GM23338 (cell line): ENCODE results near the gene CMSS1. TPM values are rescaled to one million over a fixed set of nuclear protein-coding genes. Genes with fewer than 3 reads are reported as not detected.

Experiments
- ATAC-seq: fragments of 200-7000 bp; cut with Tn5 transposase; 3 replicates; pipeline ENCODE4 v1.9.1; 2020
- DNase-seq: peaks from one replicate; pipeline ENCODE4 v3.0.0-alpha.2; 2015; ENCODE audit warnings: low spot score
- H2AFZ ChIP-seq: fragments of 200-600 bp; sonication (generic); 2 replicates; pipeline ENCODE4 v1.8.0; 2016; ENCODE audit warnings: antibody characterized with exemption, mild to moderate bottlenecking, moderate library complexity
- H3F3A ChIP-seq: fragments of 200-600 bp; sonication (generic); replicated peaks from 2 replicates; pipeline ENCODE4 v1.8.0; 2017; ENCODE audit warnings: antibody characterized with exemption, mixed run types, low read depth
- H3K27ac ChIP-seq: fragments of 200-600 bp; sonication (generic); 2 replicates; pipeline ENCODE4 v1.6.1; 2016; ENCODE audit warnings: low read depth
- H3K27me3 ChIP-seq: fragments of 200-600 bp; sonication (generic); 2 replicates; pipeline ENCODE4 v1.8.0; 2016; ENCODE audit warnings: mild to moderate bottlenecking, mixed run types, moderate library complexity; ENCODE audit not compliant: insufficient read depth
- H3K36me3 ChIP-seq: fragments of 200-600 bp; sonication (generic); 2 replicates; pipeline ENCODE4 v1.8.0; 2016; ENCODE audit warnings: mild to moderate bottlenecking; ENCODE audit not compliant: insufficient read depth
- H3K4me1 ChIP-seq: fragments of 200-600 bp; sonication (generic); 2 replicates; pipeline ENCODE4 v1.8.0; 2016; ENCODE audit warnings: mild to moderate bottlenecking, moderate library complexity; ENCODE audit not compliant: insufficient read depth
- H3K4me2 ChIP-seq: fragments of 200-600 bp; sonication (generic); 2 replicates; pipeline ENCODE4 v1.7.1; 2017; ENCODE audit warnings: mixed run types
- H3K4me3 ChIP-seq: fragments of 200-600 bp; sonication (generic); 2 replicates; pipeline ENCODE4 v1.6.1; 2016; ENCODE audit warnings: mixed run types
- H3K79me2 ChIP-seq: fragments of 200-600 bp; sonication (generic); replicated peaks from 2 replicates; pipeline ENCODE4 v1.8.0; 2017; ENCODE audit warnings: mild to moderate bottlenecking; ENCODE audit not compliant: insufficient read depth
- H3K9me2 ChIP-seq: fragments of 200-600 bp; sonication (generic); 2 replicates; pipeline ENCODE4 v1.8.0; 2017; ENCODE audit not compliant: insufficient read depth
- H4K20me1 ChIP-seq: fragments of 200-600 bp; sonication (generic); replicated peaks from 2 replicates; pipeline ENCODE4 v1.8.0; 2017; ENCODE audit warnings: mild to moderate bottlenecking; ENCODE audit not compliant: insufficient read depth
- H3K27ac Mint-ChIP-seq: 2 replicates; pipeline ENCODE4 v1.8.0; 2020; ENCODE audit warnings: inconsistent platforms, mild to moderate bottlenecking, moderate library complexity, mixed read lengths
- H3K27me3 Mint-ChIP-seq: 3 replicates; pipeline ENCODE4 v1.8.0; 2022; ENCODE audit warnings: low read depth, mild to moderate bottlenecking, moderate library complexity, mixed read lengths, inconsistent platforms; ENCODE audit not compliant: insufficient read depth, poor library complexity
- H3K36me3 Mint-ChIP-seq: 3 replicates; pipeline ENCODE4 v1.8.0; 2021; ENCODE audit warnings: low read depth, mild to moderate bottlenecking, inconsistent platforms, moderate library complexity, mixed read lengths
- H3K4me1 Mint-ChIP-seq: 3 replicates; pipeline ENCODE4 v1.8.0; 2020; ENCODE audit warnings: mild to moderate bottlenecking, inconsistent platforms, mixed read lengths
- H3K4me3 Mint-ChIP-seq: 3 replicates; pipeline ENCODE4 v1.8.0; 2021; ENCODE audit warnings: moderate library complexity, mild to moderate bottlenecking, inconsistent platforms, mixed read lengths
- H3K9me3 Mint-ChIP-seq: 3 replicates; pipeline ENCODE4 v1.8.0; 2020; ENCODE audit warnings: moderate library complexity, mild to moderate bottlenecking, inconsistent platforms, mixed read lengths
- POLR2AphosphoS5 ChIP-seq: IDR thresholded peaks from 2 replicates; pipeline ENCODE4 v1.6.1; 2016; ENCODE audit warnings: antibody characterized with exemption, low read depth
- STAT1 ChIP-seq: IDR thresholded peaks from one replicate; pipeline ENCODE4 v1.6.1; 2016; ENCODE audit warnings: antibody characterized with exemption; ENCODE audit not compliant: unreplicated experiment
- polyA plus RNA-seq: library from polyadenylated mRNA; unstranded; fragments of >200 nt; fragmentation: Nextera tagmentation; extraction: Ambion mirVana; gene quantifications from 2 replicates; pipeline ENCODE4 v1.2.1, GENCODE V29; 2016
- total RNA-seq: library from RNA; depleted of rRNA; stranded (reverse); fragments of >200 nt; shearing (Covaris generic); gene quantifications from 2 replicates; pipeline ENCODE4 v1.2.3, GENCODE V29; 2014
- TF ChIP-seq, protein P1 (sequence below): fragments of 250-450 bp; sonication (Bioruptor Pico); IDR thresholded peaks from 2 replicates; pipeline ENCODE4 v1.5.0; 2020; ENCODE audit warnings: mild to moderate bottlenecking, moderate library complexity
- TF ChIP-seq, protein P2 (sequence below): IDR thresholded peaks from one replicate; pipeline ENCODE4 v1.6.1; 2018; ENCODE audit warnings: antibody characterized with exemption; ENCODE audit not compliant: unreplicated experiment

Gene CMSS1
- total and polyA plus RNA-seq, 2 experiments from 2014 or later, result 39.4 to 187 TPM

DNA sequence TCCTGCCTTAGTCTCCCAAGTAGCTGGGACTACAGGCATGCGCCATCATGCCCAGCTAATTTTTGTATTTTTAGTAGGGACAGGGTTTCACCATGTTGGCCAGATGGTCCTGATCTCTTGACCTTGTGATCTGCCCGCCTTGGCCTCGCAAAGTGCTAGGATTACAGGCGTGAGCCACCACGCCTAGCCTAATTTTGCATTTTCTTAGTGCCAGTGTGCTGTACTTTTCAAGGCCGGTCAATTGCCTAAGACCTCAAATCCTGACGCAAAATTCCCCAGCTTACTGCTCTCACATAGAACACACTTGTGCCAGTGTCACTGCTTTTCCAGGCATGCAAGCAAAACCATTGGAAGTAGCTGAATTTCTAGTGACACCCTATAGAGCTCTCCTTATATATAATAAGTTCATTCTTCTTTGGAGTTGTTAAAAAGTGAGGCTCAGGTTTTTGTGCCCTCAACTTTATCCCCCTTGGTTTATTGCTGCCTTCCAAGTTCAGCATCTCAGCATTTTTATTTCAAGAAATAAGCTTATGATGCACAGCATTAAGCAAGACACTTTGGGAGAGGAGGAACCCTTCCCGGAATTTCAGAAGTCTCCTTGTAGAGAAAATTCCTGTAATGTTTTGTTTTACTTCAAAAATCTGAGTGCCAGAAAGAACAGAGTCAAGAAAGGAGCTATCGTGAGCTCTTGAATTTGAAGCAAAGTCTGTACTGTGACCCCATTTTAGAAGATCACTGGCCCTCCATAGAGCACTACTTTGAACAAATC, 203.4 kb downstream of the CMSS1 start (continued):
- TF ChIP-seq, protein P1, sequence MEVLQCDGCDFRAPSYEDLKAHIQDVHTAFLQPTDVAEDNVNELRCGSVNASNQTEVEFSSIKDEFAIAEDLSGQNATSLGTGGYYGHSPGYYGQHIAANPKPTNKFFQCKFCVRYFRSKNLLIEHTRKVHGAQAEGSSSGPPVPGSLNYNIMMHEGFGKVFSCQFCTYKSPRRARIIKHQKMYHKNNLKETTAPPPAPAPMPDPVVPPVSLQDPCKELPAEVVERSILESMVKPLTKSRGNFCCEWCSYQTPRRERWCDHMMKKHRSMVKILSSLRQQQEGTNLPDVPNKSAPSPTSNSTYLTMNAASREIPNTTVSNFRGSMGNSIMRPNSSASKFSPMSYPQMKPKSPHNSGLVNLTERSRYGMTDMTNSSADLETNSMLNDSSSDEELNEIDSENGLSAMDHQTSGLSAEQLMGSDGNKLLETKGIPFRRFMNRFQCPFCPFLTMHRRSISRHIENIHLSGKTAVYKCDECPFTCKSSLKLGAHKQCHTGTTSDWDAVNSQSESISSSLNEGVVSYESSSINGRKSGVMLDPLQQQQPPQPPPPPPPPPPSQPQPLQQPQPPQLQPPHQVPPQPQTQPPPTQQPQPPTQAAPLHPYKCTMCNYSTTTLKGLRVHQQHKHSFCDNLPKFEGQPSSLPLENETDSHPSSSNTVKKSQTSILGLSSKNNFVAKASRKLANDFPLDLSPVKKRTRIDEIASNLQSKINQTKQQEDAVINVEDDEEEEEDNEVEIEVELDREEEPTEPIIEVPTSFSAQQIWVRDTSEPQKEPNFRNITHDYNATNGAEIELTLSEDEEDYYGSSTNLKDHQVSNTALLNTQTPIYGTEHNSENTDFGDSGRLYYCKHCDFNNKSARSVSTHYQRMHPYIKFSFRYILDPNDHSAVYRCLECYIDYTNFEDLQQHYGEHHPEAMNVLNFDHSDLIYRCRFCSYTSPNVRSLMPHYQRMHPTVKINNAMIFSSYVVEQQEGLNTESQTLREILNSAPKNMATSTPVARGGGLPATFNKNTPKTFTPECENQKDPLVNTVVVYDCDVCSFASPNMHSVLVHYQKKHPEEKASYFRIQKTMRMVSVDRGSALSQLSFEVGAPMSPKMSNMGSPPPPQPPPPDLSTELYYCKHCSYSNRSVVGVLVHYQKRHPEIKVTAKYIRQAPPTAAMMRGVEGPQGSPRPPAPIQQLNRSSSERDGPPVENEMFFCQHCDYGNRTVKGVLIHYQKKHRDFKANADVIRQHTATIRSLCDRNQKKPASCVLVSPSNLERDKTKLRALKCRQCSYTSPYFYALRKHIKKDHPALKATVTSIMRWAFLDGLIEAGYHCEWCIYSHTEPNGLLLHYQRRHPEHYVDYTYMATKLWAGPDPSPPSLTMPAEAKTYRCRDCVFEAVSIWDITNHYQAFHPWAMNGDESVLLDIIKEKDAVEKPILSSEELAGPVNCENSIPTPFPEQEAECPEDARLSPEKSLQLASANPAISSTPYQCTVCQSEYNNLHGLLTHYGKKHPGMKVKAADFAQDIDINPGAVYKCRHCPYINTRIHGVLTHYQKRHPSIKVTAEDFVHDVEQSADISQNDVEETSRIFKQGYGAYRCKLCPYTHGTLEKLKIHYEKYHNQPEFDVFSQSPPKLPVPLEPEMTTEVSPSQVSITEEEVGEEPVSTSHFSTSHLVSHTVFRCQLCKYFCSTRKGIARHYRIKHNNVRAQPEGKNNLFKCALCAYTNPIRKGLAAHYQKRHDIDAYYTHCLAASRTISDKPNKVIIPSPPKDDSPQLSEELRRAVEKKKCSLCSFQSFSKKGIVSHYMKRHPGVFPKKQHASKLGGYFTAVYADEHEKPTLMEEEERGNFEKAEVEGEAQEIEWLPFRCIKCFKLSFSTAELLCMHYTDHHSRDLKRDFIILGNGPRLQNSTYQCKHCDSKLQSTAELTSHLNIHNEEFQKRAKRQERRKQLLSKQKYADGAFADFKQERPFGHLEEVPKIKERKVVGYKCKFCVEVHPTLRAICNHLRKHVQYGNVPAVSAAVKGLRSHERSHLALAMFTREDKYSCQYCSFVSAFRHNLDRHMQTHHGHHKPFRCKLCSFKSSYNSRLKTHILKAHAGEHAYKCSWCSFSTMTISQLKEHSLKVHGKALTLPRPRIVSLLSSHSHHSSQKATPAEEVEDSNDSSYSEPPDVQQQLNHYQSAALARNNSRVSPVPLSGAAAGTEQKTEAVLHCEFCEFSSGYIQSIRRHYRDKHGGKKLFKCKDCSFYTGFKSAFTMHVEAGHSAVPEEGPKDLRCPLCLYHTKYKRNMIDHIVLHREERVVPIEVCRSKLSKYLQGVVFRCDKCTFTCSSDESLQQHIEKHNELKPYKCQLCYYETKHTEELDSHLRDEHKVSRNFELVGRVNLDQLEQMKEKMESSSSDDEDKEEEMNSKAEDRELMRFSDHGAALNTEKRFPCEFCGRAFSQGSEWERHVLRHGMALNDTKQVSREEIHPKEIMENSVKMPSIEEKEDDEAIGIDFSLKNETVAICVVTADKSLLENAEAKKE (CRISPR knock-in tag), result no peak
- no peak for TF ChIP-seq STAT1
- no peak for TF ChIP-seq POLR2AphosphoS5

DNA sequence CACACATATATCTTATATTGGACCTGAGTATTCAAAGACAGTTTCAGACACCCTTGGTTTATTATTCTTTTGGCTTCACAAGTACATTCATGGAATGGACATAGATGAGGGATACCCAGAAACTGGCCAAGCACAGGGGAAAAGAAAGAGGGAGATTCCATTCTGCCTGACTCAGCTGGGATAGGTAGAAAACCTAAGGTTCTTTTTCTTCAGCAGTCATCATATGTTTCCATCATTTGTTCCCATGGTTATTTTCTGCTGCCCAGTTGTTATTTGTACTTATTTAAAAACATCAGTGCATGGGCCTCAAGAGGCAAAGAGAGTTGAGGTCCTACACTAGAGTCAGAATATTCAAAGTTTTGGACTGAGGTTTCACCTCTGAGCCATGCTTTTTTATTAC, 204.8 kb downstream of the CMSS1 start:
- Histone ChIP-seq H3K27me3 (no peaks in the 10 kb centered on the region), H3F3A (no peaks in the 10 kb centered on the region), H4K20me1 (no peaks in the 10 kb centered on the region), H3K27ac (no peak overlapping the region), H3K4me1 (no peaks in the 10 kb centered on the region), H3K36me3 (no peaks in the 10 kb centered on the region), H2AFZ (no peak overlapping the region), H3K9me2 (no peaks in the 10 kb centered on the region), H3K4me3 (no peak overlapping the region), H3K4me2 (no peak overlapping the region), H3K79me2 (no peaks in the 10 kb centered on the region)
- H3K9me3 Mint-ChIP-seq, result no peaks in the 10 kb centered on the region
- H3K36me3 Mint-ChIP-seq, result no peaks in the 10 kb centered on the region
- ATAC-seq (no peak), DNase-seq (no peak)
- TF ChIP-seq POLR2AphosphoS5, result no peak
- TF ChIP-seq, protein P2, sequence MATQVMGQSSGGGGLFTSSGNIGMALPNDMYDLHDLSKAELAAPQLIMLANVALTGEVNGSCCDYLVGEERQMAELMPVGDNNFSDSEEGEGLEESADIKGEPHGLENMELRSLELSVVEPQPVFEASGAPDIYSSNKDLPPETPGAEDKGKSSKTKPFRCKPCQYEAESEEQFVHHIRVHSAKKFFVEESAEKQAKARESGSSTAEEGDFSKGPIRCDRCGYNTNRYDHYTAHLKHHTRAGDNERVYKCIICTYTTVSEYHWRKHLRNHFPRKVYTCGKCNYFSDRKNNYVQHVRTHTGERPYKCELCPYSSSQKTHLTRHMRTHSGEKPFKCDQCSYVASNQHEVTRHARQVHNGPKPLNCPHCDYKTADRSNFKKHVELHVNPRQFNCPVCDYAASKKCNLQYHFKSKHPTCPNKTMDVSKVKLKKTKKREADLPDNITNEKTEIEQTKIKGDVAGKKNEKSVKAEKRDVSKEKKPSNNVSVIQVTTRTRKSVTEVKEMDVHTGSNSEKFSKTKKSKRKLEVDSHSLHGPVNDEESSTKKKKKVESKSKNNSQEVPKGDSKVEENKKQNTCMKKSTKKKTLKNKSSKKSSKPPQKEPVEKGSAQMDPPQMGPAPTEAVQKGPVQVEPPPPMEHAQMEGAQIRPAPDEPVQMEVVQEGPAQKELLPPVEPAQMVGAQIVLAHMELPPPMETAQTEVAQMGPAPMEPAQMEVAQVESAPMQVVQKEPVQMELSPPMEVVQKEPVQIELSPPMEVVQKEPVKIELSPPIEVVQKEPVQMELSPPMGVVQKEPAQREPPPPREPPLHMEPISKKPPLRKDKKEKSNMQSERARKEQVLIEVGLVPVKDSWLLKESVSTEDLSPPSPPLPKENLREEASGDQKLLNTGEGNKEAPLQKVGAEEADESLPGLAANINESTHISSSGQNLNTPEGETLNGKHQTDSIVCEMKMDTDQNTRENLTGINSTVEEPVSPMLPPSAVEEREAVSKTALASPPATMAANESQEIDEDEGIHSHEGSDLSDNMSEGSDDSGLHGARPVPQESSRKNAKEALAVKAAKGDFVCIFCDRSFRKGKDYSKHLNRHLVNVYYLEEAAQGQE, result no peak
- H3K4me1 Mint-ChIP-seq, result no peaks in the 10 kb centered on the region
- no peaks in the 10 kb centered on the region for H3K27me3 Mint-ChIP-seq
- no peak overlapping the region; the same call in 1 of the 2 replicates for H3K27ac Mint-ChIP-seq
- H3K4me3 Mint-ChIP-seq, result no peak overlapping the region
